ENCODE results near the gene COQ8A. TPM values are rescaled to one million over a fixed set of nuclear protein-coding genes. Genes with fewer than 3 reads are reported as not detected.
"Not testable (repeated sequence)": the region's sequence is repeated elsewhere in the genome, so short reads cannot be mapped to it uniquely, and the experiment has no call there.

COQ8A gene
- total and polyA plus RNA-seq, 2 experiments from 2014 or later = 8.3 to 8.7 TPM

DNA sequence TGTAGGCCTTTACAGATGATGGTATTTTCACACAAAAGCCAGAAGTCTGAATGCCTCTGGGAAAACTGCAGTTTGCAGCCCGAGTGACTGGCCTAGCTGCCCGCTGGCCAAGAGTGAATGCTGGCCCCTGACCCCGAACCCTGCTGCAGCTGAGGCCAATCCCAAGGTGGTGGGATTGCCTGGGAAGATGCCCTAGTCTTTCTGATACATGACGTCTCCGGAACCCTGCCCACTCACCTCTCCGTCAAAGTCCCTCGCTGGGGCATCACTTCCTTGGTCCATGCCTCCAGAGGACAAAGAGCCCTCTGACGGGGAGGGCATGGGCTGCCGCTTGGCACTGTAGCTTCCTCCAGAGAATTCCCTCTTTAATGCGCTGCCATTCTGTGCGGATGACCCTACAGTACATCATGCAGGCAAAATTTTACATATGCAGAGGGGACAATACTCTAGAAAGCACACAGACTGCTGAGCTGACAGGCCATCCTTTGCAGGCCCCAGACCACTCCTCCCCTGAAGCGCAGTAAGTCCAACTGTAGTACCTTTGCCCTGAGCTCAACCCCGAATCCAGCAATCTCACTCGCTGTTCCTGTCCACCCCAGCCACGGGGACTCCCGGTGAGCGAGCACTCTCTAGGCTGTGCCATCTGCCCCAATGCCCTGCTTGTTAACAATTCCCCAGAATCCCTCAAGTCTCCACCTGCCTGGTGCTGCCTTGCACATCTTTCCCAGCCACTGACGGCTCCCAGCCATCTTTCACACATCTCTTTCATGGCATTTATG is 54.7 kb downstream of the COQ8A start:
- no peaks in the 10 kb centered on the region for H4K20me1 ChIP-seq (ENCODE audit: insufficient read depth)
- H3K4me3 ChIP-seq = no peak overlapping the region
- no peak overlapping the region for H3K4me2 ChIP-seq (ENCODE audit: unreplicated experiment)
- TF ChIP-seq EZH2 (IDR thresholded peaks at IDR 0.05; ENCODE audit: insufficient read depth, poor library complexity, severe bottlenecking) (no peak), EZH2phosphoT487 (IDR thresholded peaks at IDR 0.05; ENCODE audit: insufficient read depth, low read depth) (no peak)
- no peaks in the 10 kb centered on the region for H3K79me2 ChIP-seq (ENCODE audit: insufficient read depth)
- WGBS, 2 experiments (ENCODE audit: low coverage in 1 of 2, low lambda C conversion rate in 2 of 2, missing lambda C conversion rate in 2 of 2) = 90 to 93% methylated on average over 18 of the region's 18 CpGs
- H3F3A ChIP-seq (ENCODE audit: insufficient read depth) = no peaks in the 10 kb centered on the region
- H3K4me1 ChIP-seq (ENCODE audit: insufficient read depth) = no peaks in the 10 kb centered on the region
- no peak overlapping the region for H3K27ac ChIP-seq
- H2AFZ ChIP-seq = no peak overlapping the region
- no peaks in the 10 kb centered on the region for H3K9me3 ChIP-seq (ENCODE audit: low read depth)
- H3K27me3 ChIP-seq (replicated peaks; ENCODE audit: insufficient read depth) = no peaks in the 10 kb centered on the region
- in situ Hi-C loops (cut with MboI) = no loop called here
- no peaks in the 10 kb centered on the region for H3K9me2 ChIP-seq (ENCODE audit: insufficient read depth)
- no peak overlapping the region for H3K9ac ChIP-seq
- peaks cover 15% of the 10 kb centered on the region; the same call in 1 of the 2 replicates for H3K36me3 ChIP-seq (ENCODE audit: low read depth)
- no peak for DNase-seq

DNA sequence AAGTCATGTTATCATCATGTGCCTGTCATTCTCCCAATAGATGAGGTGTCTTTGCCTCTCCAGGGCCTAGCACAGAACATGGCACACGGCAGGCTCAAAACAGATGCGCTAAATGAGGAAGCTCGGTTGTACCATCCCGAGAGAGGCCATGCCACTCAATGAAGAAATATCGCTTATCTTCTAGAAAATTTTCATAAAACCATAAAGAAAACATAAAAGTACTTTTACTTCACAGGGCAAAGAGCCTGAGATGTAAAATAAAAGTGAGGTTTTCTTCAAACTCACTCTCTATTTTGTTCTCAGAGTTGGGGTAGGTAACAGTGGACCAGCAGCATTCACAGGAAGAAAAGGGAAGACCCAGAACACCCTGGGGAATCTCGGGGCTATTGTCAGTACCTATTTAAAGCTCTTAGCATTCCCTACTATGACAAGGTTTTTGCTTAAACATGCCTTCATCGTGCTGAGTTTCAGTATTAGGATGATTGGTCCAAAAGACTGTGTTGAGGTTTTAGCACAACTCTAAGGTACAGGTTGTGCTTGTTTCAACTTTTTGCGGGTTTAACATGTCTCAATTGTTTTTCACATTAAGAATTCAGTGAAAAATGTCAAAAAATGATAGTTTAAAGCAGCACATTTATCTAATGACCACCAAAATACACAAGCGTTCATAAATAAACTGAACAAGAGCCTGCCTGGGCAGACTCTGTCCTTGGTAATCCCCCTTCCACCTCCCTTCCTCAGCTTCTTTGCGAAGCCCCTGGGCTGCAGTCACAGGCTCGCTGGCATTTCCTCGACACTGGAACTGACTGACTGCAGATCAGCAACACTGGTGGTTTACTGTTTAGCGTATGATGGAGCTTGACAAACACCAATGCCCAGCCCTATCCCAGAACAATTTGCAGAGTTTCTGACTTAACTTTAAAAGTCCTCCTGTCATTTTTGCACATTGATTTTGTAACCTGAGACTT is 55.6 kb downstream of the COQ8A start:
- H3K4me1 ChIP-seq (ENCODE audit: insufficient read depth) = no peaks in the 10 kb centered on the region
- no peak overlapping the region for H2AFZ ChIP-seq
- TF ChIP-seq EZH2phosphoT487 (IDR thresholded peaks at IDR 0.05; ENCODE audit: insufficient read depth, low read depth) (no peak), EZH2 (IDR thresholded peaks at IDR 0.05; ENCODE audit: insufficient read depth, poor library complexity, severe bottlenecking) (no peak)
- in situ Hi-C loops (cut with MboI) = no loop called here
- no peak overlapping the region for H3K27ac ChIP-seq
- H3K4me3 ChIP-seq = no peak overlapping the region
- H3K4me2 ChIP-seq (ENCODE audit: unreplicated experiment) = no peak overlapping the region
- H3K9ac ChIP-seq = no peak overlapping the region
- no peaks in the 10 kb centered on the region for H3K9me2 ChIP-seq (ENCODE audit: insufficient read depth)
- H3K27me3 ChIP-seq (replicated peaks; ENCODE audit: insufficient read depth) = no peaks in the 10 kb centered on the region
- no peak for DNase-seq
- no peaks in the 10 kb centered on the region for H3K79me2 ChIP-seq (ENCODE audit: insufficient read depth)
- WGBS, 2 experiments (ENCODE audit: low coverage in 1 of 2, low lambda C conversion rate in 2 of 2, missing lambda C conversion rate in 2 of 2) = 90 to 91% methylated on average over 13 of the region's 13 CpGs
- peaks cover 21% of the 10 kb centered on the region; the same call in 1 of the 2 replicates for H3K36me3 ChIP-seq (ENCODE audit: low read depth)
- H4K20me1 ChIP-seq (ENCODE audit: insufficient read depth) = no peaks in the 10 kb centered on the region
- H3K9me3 ChIP-seq (ENCODE audit: low read depth) = no peaks in the 10 kb centered on the region
- H3F3A ChIP-seq (ENCODE audit: insufficient read depth) = no peaks in the 10 kb centered on the region

DNA sequence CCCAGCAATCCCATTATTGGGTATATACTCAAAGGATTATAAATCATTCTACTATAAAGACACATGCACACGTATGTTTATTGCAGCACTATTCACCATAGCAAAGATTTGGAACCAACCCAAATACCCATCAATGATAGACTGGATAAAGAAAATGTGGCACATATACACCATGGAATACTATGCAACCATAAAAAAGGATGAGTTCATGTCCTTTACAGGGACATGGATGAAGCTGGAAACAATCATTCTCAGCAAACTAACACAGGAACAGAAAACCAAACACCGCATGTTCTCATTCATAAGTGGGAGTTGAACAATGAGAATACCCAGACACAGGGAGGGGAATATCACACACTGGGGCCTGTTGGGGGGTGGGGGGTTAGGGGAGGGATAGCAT is 59.5 kb downstream of the COQ8A start:
- H3K36me3 ChIP-seq (ENCODE audit: low read depth) = peaks cover 37% of the 10 kb centered on the region; the same call in 1 of the 2 replicates
- H3K4me2 ChIP-seq (ENCODE audit: unreplicated experiment); H4K20me1 ChIP-seq (ENCODE audit: insufficient read depth); H3K9ac ChIP-seq; H3K4me1 ChIP-seq (ENCODE audit: insufficient read depth); DNase-seq; H3K79me2 ChIP-seq (ENCODE audit: insufficient read depth); H3K27me3 ChIP-seq (replicated peaks; ENCODE audit: insufficient read depth); H3K9me2 ChIP-seq (ENCODE audit: insufficient read depth); H3F3A ChIP-seq (ENCODE audit: insufficient read depth); H3K9me3 ChIP-seq (ENCODE audit: low read depth); H2AFZ ChIP-seq; in situ Hi-C loops (cut with MboI); H3K27ac ChIP-seq; H3K4me3 ChIP-seq: not testable (repeated sequence)
- 94 to 100% methylated on average over 2 of the region's 2 CpGs for WGBS, 2 experiments (ENCODE audit: low coverage in 1 of 2, low lambda C conversion rate in 2 of 2, missing lambda C conversion rate in 2 of 2)

DNA sequence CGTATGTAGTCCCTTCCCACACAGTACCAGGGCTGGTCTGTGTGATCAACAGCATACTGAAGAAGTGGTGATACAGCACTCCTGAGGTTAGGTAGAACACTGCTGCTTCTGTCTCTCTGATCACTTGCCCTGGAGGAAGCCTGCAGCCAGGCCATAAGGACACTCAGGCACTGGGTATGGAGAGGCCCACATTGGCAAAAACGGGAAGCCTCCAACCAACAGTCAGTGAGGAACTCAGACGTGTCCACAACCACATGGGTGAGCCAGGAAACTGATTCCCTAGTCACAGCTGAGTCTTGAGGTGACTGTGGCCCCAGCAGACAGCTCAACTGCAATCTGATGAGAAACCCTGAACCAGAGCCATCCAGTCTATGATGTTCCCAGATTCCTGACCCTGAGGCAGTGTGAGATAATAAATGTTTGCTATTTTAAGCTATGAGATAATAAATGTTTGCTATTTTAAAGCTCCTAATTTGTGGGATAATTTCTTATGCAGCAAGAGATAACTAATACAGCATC is 62.5 kb downstream of the COQ8A start:
- Histone ChIP-seq H3K27ac (no peak overlapping the region), H3K4me3 (no peak overlapping the region), H3K4me1 (ENCODE audit: insufficient read depth) (no peaks in the 10 kb centered on the region), H3F3A (ENCODE audit: insufficient read depth) (no peaks in the 10 kb centered on the region), H3K27me3 (replicated peaks; ENCODE audit: insufficient read depth) (no peaks in the 10 kb centered on the region), H3K36me3 (ENCODE audit: low read depth) (peaks cover 35% of the 10 kb centered on the region; the same call in 1 of the 2 replicates), H2AFZ (no peak overlapping the region), H3K79me2 (ENCODE audit: insufficient read depth) (no peaks in the 10 kb centered on the region), H3K9me3 (ENCODE audit: low read depth) (no peaks in the 10 kb centered on the region), H3K4me2 (ENCODE audit: unreplicated experiment) (no peak overlapping the region), H3K9ac (no peak overlapping the region), H3K9me2 (ENCODE audit: insufficient read depth) (no peaks in the 10 kb centered on the region), H4K20me1 (ENCODE audit: insufficient read depth) (no peaks in the 10 kb centered on the region)
- in situ Hi-C loops (cut with MboI) = no loop called here
- DNase-seq = no peak
- 58 to 66% methylated on average over 3 of the region's 3 CpGs for WGBS, 2 experiments (ENCODE audit: low coverage in 1 of 2, low lambda C conversion rate in 2 of 2, missing lambda C conversion rate in 2 of 2)
- no peak for TF ChIP-seq EZH2phosphoT487 (IDR thresholded peaks at IDR 0.05; ENCODE audit: insufficient read depth, low read depth)
- no peak for TF ChIP-seq EZH2 (IDR thresholded peaks at IDR 0.05; ENCODE audit: insufficient read depth, poor library complexity, severe bottlenecking)
